Esophagus squamous epithelium (tissue), 5 donors: ENCODE measurements around the gene THOC5. TPM values are rescaled to one million over a fixed set of nuclear protein-coding genes. Genes with fewer than 3 reads are reported as not detected.

ENCODE experiments used
- DNase-seq: peaks from one replicate; lab custom pipeline; 2025; lab: John Stamatoyannopoulos, UW
- H3K27ac ChIP-seq, 4 donors: fragments of 200-600 bp; sonication (generic); one replicate each; pipeline ENCODE4 v1.5.1; 2016 to 2019; ENCODE audit warnings: mild to moderate bottlenecking in 1 of 4
- H3K27me3 ChIP-seq, 4 donors: fragments of 200-600 bp; sonication (generic); 1 replicate in 3 of 4; 2 replicates in 1 of 4; pipeline versions ENCODE4 v1.5.1 to v1.6.0; 2017 to 2021; ENCODE audit warnings: antibody characterized with exemption in 1 of 4
- H3K36me3 ChIP-seq, 3 donors: fragments of 200-600 bp; sonication (generic); one replicate each; pipeline ENCODE4 v1.5.1; 2016 to 2019
- H3K4me1 ChIP-seq, 3 donors: fragments of 200-600 bp; sonication (generic); one replicate each; pipeline ENCODE4 v1.5.1; 2017 to 2019
- H3K4me3 ChIP-seq, 4 donors: fragments of 200-600 bp; sonication (generic); 1 replicate in 3 of 4; 2 replicates in 1 of 4; pipeline ENCODE4 v1.5.1; 2016 to 2019; ENCODE audit warnings: mild to moderate bottlenecking in 2 of 4, moderate library complexity in 1 of 4
- H3K9me3 ChIP-seq, 3 donors: fragments of 200-600 bp; sonication (generic); one replicate each; pipeline ENCODE4 v1.5.1; 2016 to 2019
- POLR2A ChIP-seq, 4 donors: fragments of 450-650 bp; IDR thresholded peaks; one replicate each; pipeline ENCODE4 v1.6.1; 2017; ENCODE audit warnings: antibody characterized with exemption in 4 of 4, mild to moderate bottlenecking in 4 of 4, moderate library complexity in 3 of 4
- WGBS, 2 donors: methylation state at CpG; one replicate each; pipeline ENCODE4 v1.1.5; 2018; 5-methylcytosine and 5-hydroxymethylcytosine counted together
- intact Hi-C: fragments of 100-400 bp; cut with DNase I; formaldehyde crosslinking; loops from one replicate; pipeline ENCODE4 v1.15.0; 2022
- total RNA-seq, 4 donors: library from RNA; depleted of rRNA; stranded (reverse); fragments of >200 nt; gene quantifications; one replicate each; pipeline ENCODE4 v1.1.0, GENCODE V29; 2016
- TF ChIP-seq, protein P1 (sequence below), 6 experiments: fragments of 450-650 bp in 4 of 6; fragments of 200-600 bp in 2 of 6; sonication (generic) in 2 of 6; IDR thresholded peaks; one replicate each; pipeline ENCODE4 v1.5.1; 2016 to 2019; ENCODE audit warnings: antibody characterized with exemption in 6 of 6, mild to moderate bottlenecking in 4 of 6, moderate library complexity in 4 of 6
- donor health status: DM: yes; HTN: yes; CAD: no.

Gene THOC5
- total RNA-seq, 4 donors from 2014 or later = 17.5 to 32.0 (median 25.6) TPM

DNA sequence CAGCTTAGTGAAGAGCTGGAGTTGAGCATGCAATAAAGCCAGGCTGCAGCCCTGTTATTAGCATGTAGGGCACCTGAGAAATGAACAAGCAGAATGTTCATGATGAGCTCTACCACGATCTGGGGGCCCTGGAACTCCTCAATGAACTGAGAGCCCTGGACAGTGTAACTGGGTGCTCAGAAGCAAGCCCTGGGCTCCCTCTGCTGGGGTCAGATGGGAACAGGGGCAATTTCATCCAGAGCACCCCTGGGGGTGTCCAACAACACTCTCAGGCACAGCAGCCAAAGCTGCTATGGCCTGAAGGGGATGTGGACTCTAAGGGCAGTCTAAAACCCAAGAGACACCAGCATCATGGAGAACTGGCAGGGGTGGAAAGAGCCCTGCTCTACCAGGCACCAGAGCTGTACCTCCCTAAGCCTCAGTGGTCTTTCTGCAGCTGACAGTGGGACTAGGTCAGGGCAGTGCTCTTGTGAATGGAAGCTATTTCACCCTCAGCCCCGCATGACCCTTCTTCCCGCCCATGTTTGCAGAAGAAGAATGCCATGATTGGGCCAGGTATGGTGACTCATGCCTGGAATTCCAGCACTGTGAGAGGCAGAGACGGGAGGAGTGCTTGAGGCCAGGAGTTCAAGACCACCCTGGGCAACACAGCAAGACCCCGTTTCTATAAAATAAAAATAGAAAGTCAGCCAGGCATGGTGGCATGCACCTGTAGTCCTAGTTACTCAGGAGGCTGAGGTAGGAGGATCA lies 28.9 kb downstream of the THOC5 start:
- DNase-seq = no peak
- H3K36me3 ChIP-seq = peaks cover 29 to 98% (median 63%) of the 10 kb centered on the region in 3 donors
- intact Hi-C loops = no loop called here
- no peaks in the 10 kb centered on the region for H3K4me1 ChIP-seq
- no peaks in the 10 kb centered on the region for H3K27me3 ChIP-seq
- H3K9me3 ChIP-seq = no peaks in the 10 kb centered on the region
- H3K4me3 ChIP-seq = no peak overlapping the region
- no peak for TF ChIP-seq POLR2A (IDR thresholded peaks at IDR 0.05)
- TF ChIP-seq, protein P1, sequence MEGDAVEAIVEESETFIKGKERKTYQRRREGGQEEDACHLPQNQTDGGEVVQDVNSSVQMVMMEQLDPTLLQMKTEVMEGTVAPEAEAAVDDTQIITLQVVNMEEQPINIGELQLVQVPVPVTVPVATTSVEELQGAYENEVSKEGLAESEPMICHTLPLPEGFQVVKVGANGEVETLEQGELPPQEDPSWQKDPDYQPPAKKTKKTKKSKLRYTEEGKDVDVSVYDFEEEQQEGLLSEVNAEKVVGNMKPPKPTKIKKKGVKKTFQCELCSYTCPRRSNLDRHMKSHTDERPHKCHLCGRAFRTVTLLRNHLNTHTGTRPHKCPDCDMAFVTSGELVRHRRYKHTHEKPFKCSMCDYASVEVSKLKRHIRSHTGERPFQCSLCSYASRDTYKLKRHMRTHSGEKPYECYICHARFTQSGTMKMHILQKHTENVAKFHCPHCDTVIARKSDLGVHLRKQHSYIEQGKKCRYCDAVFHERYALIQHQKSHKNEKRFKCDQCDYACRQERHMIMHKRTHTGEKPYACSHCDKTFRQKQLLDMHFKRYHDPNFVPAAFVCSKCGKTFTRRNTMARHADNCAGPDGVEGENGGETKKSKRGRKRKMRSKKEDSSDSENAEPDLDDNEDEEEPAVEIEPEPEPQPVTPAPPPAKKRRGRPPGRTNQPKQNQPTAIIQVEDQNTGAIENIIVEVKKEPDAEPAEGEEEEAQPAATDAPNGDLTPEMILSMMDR (IDR thresholded peaks at IDR 0.05) = peak in 4 of 6 experiments; percentile 13 to 36 (median 20)
- no peak overlapping the region for H3K27ac ChIP-seq
- WGBS, 2 donors = 54 to 56% methylated on average over 4 of the region's 5 CpGs

DNA sequence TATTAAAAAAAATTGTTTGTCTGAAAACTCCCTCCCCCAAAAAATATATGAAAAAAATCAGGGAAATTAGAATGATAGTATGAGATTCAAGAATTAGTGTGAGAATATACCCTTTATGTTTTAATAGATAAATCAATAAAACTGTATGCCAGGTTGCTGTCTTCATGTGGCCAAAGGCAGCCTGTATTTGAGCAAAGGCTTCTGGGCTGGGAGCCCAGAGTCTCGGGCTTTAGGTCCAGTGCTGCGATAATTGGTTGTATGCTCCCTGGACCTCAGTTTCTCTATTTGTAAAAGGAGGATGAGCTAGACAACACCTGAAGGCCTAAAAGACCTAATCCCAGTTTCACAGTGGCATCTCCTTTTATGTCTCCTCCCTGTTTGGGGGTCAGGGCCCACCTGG lies 29.8 kb downstream of the THOC5 start:
- no peaks in the 10 kb centered on the region for H3K4me1 ChIP-seq
- H3K36me3 ChIP-seq = peaks cover 31 to 98% (median 63%) of the 10 kb centered on the region in 3 donors
- H3K4me3 ChIP-seq = no peak overlapping the region
- DNase-seq = no peak
- intact Hi-C loops = no loop called here
- H3K27ac ChIP-seq = no peak overlapping the region
- 89 to 100% methylated on average over 2 of the region's 2 CpGs for WGBS, 2 donors
- TF ChIP-seq POLR2A (IDR thresholded peaks at IDR 0.05) = no peak
- TF ChIP-seq, protein P1 (IDR thresholded peaks at IDR 0.05) = no peak
- no peaks in the 10 kb centered on the region for H3K9me3 ChIP-seq
- H3K27me3 ChIP-seq = no peaks in the 10 kb centered on the region

DNA sequence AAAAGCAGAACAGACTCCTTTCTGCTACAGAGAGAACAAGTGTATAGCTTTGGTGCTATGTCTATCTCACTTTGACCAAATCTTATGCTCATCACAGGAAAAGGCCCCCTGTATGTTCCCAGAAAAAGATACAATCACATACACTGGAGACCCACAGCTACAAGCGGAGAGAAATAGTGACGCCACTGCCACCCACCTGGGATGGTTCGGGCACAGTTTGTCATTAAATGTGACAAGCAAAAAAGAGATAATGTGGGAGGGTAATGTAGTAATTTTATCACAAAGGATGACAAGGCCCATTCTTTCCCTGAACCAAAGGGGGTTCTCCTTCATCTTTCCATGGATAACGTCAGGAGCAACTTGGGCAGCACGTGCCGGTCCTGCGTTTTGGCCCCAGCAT lies 32.0 kb downstream of the THOC5 start:
- peaks cover 44 to 98% (median 64%) of the 10 kb centered on the region in 3 donors for H3K36me3 ChIP-seq
- intact Hi-C loops = no loop called here
- no peaks in the 10 kb centered on the region for H3K27me3 ChIP-seq
- H3K4me3 ChIP-seq = no peak overlapping the region
- DNase-seq = no peak
- no peaks in the 10 kb centered on the region for H3K4me1 ChIP-seq
- 92 to 99% methylated on average over 7 of the region's 7 CpGs for WGBS, 2 donors
- H3K27ac ChIP-seq = no peak overlapping the region
- TF ChIP-seq POLR2A (IDR thresholded peaks at IDR 0.05) = no peak
- TF ChIP-seq, protein P1 (IDR thresholded peaks at IDR 0.05) = no peak
- no peaks in the 10 kb centered on the region for H3K9me3 ChIP-seq

GRCh38 chr22:29520851-29521250 lies 32.7 kb downstream of the THOC5 start:
- Histone ChIP-seq H3K27me3 (no peaks in the 10 kb centered on the region), H3K4me1 (no peaks in the 10 kb centered on the region), H3K4me3 (no peak overlapping the region), H3K27ac (no peak overlapping the region), H3K36me3 (peaks cover 45 to 98% (median 63%) of the 10 kb centered on the region in 3 donors), H3K9me3 (no peaks in the 10 kb centered on the region)
- no peak for DNase-seq
- intact Hi-C loops = no loop called here
- WGBS, 2 donors = 69 to 90% methylated on average over 3 to 4 of the region's 4 CpGs
- no peak for TF ChIP-seq POLR2A (IDR thresholded peaks at IDR 0.05)
- TF ChIP-seq, protein P1 (IDR thresholded peaks at IDR 0.05) = no peak

DNA sequence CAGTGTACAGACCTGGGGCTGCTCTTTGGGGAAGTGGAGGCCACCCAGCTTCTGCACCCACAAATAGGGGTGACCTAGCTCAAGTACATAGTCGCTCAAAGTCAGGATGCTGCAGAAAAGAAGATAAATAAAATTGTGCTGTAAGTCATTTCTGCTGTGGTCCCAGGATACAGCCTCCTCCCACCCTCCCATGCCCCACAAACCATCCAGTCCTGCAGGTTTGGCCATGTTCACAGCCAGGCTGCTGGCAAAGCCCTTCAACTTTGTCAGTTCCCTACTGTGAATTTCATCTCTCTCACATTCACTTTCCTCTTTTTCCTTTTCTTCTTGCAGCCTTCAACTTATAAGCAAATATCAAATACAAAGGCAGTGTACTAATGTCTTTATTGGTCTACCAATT lies 33.6 kb downstream of the THOC5 start:
- Histone ChIP-seq H3K27ac (no peak overlapping the region), H3K4me3 (no peak overlapping the region), H3K4me1 (no peaks in the 10 kb centered on the region), H3K27me3 (no peaks in the 10 kb centered on the region), H3K9me3 (no peaks in the 10 kb centered on the region), H3K36me3 (peaks cover 41 to 98% (median 63%) of the 10 kb centered on the region in 3 donors)
- WGBS, 2 donors = 100% methylated on average over 1 of the region's 1 CpG
- DNase-seq = no peak
- intact Hi-C loops = no loop called here
- no peak for TF ChIP-seq POLR2A (IDR thresholded peaks at IDR 0.05)
- TF ChIP-seq, protein P1 (IDR thresholded peaks at IDR 0.05) = no peak
